PC-9 (cell line): ENCODE data around the gene CD59.

Experiments
- CTCF ChIP-seq: fragments of 200-600 bp; sonication (generic); conservative IDR thresholded peaks from 2 replicates; pipeline ENCODE4 v1.6.1; 2017; ENCODE audit warnings: mixed run types, antibody characterized with exemption, mild to moderate bottlenecking, moderate library complexity
- EZH2 ChIP-seq: fragments of 200-600 bp; sonication (generic); IDR thresholded peaks from 2 replicates; pipeline ENCODE4 v1.8.0; 2017; ENCODE audit warnings: antibody characterized with exemption, low read depth

- TF ChIP-seq EZH2 (no peak), CTCF (no peak)
Measured at GRCh38 chr11:33722590-33723234, 13.5 kb downstream of the CD59 start.
